Keratinocyte (primary cell): ENCODE results near the gene EPHA1.

ENCODE experiments used
- CTCF ChIP-seq, 3 experiments: IDR thresholded peaks in 1 of 3; conservative IDR thresholded peaks in 1 of 3; optimal IDR thresholded peaks in 1 of 3; 2 replicates in 2 of 3; 3 replicates in 1 of 3; pipeline versions ENCODE3 to v1.5.1; 2011; ENCODE audit warnings: low read length in 3 of 3, mild to moderate bottlenecking in 3 of 3, moderate library complexity in 2 of 3, control low read depth in 1 of 3, inconsistent platforms in 1 of 3; ENCODE audit not compliant: insufficient read depth in 2 of 3; ENCODE audit errors: extremely low read depth in 1 of 3
- EZH2 ChIP-seq: IDR thresholded peaks from one replicate; pipeline ENCODE4 v1.6.1; 2012; ENCODE audit warnings: inconsistent platforms, mild to moderate bottlenecking, low read length, moderate library complexity

- TF ChIP-seq CTCF (optimal IDR thresholded peaks at IDR 0.05 in 1 of 3, IDR thresholded peaks at IDR 0.05 in 1 of 3, conservative IDR thresholded peaks at IDR 0.05 in 1 of 3; ENCODE audit: extremely low read depth in 1 of 3, insufficient read depth in 2 of 3, low read length in 3 of 3) (no peak), EZH2 (no peak)
These were observed 48.8 kb downstream of the EPHA1 start for GRCh38 chr7:143359771-143360353.
